Measurements from ENCODE around the gene PNPLA6. TPM values are rescaled to one million over a fixed set of nuclear protein-coding genes. Genes with fewer than 3 reads are reported as not detected.
A peak's percentile ranks its signal among the peaks of the same experiment; 100 is the strongest.

The PNPLA6 gene
- total and polyA plus RNA-seq, 2 of the 13 experiments (the other 11 are each of a cell fraction or from before 2014, with no cell fraction given), result 24.9 to 28.2 TPM

DNA sequence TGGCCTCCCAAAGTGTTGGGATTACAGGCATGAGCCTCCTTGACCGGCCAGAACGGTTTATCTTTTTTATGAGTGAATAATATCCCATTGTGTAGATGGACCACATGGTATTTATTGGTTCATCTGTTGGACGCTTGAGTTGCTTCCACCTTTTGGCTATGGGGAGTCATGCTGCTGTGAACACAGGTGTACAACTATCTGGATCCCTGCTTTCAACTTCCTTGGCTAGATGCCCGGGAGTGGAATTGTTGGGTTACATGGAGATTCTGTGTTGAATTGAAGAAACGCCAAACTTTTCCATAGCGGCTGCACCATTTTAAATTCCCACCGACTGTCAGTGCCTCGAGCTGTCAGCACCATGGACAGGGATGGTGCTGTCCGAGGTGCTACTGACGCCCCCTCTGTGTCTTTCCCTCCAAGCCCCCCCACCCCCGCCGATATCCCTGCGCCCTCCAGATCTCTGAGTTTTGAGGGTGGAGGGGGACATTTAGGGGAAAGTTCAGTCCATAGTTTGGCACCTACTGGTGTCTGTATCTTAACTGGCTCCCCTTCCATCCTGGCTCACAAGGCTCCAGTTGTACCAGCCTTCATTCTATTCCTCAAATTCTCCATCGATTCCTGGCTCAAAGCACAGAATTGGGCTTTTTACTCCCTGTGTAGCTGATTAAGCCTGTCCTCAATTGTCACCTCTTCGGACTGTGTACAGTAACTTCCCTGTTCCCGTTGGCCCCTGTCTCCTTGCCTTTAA lies 27.3 kb downstream of the PNPLA6 start (continued):
- TF ChIP-seq ZNF775 (CRISPR knock-in tag; IDR thresholded peaks at IDR 0.05; ENCODE audit: borderline replicate concordance) (peak; percentile 75; the same call in 1 of the 2 replicates), ZFP36L2 (CRISPR knock-in tag; IDR thresholded peaks at IDR 0.05) (peak; percentile 99), ZNF546 (CRISPR knock-in tag; conservative IDR thresholded peaks at IDR 0.05) (peak; percentile 97), CHCHD3 (CRISPR knock-in tag; IDR thresholded peaks at IDR 0.05) (peak; percentile 98), ZNF124 (CRISPR knock-in tag; IDR thresholded peaks at IDR 0.05) (peak; percentile 99), MIXL1 (CRISPR knock-in tag; IDR thresholded peaks at IDR 0.05) (peak; percentile 87; the same call in 1 of the 2 replicates), ATM (IDR thresholded peaks at IDR 0.05; ENCODE audit: borderline replicate concordance) (no peak), HNRNPUL1 (IDR thresholded peaks at IDR 0.05; ENCODE audit: low read depth, low read length) (no peak), JDP2 (CRISPR knock-in tag; IDR thresholded peaks at IDR 0.05; ENCODE audit: borderline replicate concordance) (peak; percentile 84; the same call in 1 of the 2 replicates), ZNF160 (CRISPR knock-in tag; IDR thresholded peaks at IDR 0.05) (peak; percentile 98)
- TF ChIP-seq, protein P1, sequence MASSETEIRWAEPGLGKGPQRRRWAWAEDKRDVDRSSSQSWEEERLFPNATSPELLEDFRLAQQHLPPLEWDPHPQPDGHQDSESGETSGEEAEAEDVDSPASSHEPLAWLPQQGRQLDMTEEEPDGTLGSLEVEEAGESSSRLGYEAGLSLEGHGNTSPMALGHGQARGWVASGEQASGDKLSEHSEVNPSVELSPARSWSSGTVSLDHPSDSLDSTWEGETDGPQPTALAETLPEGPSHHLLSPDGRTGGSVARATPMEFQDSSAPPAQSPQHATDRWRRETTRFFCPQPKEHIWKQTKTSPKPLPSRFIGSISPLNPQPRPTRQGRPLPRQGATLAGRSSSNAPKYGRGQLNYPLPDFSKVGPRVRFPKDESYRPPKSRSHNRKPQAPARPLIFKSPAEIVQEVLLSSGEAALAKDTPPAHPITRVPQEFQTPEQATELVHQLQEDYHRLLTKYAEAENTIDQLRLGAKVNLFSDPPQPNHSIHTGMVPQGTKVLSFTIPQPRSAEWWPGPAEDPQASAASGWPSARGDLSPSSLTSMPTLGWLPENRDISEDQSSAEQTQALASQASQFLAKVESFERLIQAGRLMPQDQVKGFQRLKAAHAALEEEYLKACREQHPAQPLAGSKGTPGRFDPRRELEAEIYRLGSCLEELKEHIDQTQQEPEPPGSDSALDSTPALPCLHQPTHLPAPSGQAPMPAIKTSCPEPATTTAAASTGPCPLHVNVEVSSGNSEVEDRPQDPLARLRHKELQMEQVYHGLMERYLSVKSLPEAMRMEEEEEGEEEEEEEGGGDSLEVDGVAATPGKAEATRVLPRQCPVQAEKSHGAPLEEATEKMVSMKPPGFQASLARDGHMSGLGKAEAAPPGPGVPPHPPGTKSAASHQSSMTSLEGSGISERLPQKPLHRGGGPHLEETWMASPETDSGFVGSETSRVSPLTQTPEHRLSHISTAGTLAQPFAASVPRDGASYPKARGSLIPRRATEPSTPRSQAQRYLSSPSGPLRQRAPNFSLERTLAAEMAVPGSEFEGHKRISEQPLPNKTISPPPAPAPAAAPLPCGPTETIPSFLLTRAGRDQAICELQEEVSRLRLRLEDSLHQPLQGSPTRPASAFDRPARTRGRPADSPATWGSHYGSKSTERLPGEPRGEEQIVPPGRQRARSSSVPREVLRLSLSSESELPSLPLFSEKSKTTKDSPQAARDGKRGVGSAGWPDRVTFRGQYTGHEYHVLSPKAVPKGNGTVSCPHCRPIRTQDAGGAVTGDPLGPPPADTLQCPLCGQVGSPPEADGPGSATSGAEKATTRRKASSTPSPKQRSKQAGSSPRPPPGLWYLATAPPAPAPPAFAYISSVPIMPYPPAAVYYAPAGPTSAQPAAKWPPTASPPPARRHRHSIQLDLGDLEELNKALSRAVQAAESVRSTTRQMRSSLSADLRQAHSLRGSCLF (CRISPR knock-in tag; IDR thresholded peaks at IDR 0.05; ENCODE audit: borderline replicate concordance), result peak; percentile 97
- TF ChIP-seq, protein P2, sequence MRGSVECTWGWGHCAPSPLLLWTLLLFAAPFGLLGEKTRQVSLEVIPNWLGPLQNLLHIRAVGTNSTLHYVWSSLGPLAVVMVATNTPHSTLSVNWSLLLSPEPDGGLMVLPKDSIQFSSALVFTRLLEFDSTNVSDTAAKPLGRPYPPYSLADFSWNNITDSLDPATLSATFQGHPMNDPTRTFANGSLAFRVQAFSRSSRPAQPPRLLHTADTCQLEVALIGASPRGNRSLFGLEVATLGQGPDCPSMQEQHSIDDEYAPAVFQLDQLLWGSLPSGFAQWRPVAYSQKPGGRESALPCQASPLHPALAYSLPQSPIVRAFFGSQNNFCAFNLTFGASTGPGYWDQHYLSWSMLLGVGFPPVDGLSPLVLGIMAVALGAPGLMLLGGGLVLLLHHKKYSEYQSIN (CRISPR knock-in tag; IDR thresholded peaks at IDR 0.05; ENCODE audit: borderline replicate concordance), result peak; percentile 96
- TF ChIP-seq, protein P3, sequence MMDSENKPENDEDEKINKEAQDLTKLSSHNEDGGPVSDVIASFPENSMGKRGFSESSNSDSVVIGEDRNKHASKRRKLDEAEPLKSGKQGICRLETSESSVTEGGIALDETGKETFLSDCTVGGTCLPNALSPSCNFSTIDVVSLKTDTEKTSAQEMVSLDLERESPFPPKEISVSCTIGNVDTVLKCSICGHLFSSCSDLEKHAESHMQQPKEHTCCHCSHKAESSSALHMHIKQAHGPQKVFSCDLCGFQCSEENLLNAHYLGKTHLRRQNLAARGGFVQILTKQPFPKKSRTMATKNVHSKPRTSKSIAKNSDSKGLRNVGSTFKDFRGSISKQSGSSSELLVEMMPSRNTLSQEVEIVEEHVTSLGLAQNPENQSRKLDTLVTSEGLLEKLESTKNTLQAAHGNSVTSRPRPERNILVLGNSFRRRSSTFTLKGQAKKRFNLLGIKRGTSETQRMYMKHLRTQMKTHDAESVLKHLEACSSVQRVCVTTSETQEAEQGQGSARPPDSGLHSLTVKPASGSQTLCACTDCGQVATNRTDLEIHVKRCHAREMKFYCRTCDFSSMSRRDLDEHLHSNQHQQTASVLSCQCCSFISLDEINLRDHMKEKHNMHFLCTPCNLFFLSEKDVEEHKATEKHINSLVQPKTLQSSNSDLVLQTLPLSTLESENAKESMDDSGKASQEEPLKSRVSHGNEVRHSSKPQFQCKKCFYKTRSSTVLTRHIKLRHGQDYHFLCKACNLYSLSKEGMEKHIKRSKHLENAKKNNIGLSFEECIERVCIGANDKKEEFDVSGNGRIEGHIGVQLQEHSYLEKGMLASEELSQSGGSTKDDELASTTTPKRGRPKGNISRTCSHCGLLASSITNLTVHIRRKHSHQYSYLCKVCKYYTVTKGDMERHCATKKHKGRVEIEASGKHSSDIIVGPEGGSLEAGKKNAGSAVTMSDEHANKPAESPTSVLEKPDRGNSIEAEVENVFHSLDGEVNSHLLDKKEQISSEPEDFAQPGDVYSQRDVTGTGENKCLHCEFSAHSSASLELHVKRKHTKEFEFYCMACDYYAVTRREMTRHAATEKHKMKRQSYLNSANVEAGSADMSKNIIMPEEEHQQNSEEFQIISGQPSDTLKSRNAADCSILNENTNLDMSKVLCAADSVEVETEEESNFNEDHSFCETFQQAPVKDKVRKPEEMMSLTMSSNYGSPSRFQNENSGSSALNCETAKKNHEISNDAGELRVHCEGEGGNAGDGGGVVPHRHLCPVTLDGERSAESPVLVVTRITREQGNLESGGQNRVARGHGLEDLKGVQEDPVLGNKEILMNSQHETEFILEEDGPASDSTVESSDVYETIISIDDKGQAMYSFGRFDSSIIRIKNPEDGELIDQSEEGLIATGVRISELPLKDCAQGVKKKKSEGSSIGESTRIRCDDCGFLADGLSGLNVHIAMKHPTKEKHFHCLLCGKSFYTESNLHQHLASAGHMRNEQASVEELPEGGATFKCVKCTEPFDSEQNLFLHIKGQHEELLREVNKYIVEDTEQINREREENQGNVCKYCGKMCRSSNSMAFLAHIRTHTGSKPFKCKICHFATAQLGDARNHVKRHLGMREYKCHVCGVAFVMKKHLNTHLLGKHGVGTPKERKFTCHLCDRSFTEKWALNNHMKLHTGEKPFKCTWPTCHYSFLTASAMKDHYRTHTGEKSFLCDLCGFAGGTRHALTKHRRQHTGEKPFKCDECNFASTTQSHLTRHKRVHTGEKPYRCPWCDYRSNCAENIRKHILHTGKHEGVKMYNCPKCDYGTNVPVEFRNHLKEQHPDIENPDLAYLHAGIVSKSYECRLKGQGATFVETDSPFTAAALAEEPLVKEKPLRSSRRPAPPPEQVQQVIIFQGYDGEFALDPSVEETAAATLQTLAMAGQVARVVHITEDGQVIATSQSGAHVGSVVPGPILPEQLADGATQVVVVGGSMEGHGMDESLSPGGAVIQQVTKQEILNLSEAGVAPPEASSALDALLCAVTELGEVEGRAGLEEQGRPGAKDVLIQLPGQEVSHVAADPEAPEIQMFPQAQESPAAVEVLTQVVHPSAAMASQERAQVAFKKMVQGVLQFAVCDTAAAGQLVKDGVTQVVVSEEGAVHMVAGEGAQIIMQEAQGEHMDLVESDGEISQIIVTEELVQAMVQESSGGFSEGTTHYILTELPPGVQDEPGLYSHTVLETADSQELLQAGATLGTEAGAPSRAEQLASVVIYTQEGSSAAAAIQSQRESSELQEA (CRISPR knock-in tag; IDR thresholded peaks at IDR 0.05; ENCODE audit: not compliant biosample characterization), result peak; percentile 69

All from HepG2 (cell line).